Ascending aorta (tissue), 2 donors: Measurements from ENCODE around the gene TMTC4. TPM values are rescaled to one million over a fixed set of nuclear protein-coding genes. Genes with fewer than 3 reads are reported as not detected.

Experiments
- DNase-seq, 2 donors: peaks; one replicate each; pipeline ENCODE4 v3.0.0-alpha.2; 2019; ENCODE audit warnings: low spot score in 2 of 2
- H3K27ac ChIP-seq, 2 donors: fragments of 200-600 bp; sonication (generic); one replicate each; pipeline ENCODE4 v1.5.1; 2016 to 2017; ENCODE audit warnings: mild to moderate bottlenecking in 1 of 2
- H3K27me3 ChIP-seq: fragments of 200-600 bp; sonication (generic); one replicate; pipeline ENCODE4 v1.5.1; 2017
- H3K36me3 ChIP-seq, 2 donors: fragments of 200-600 bp; sonication (generic); one replicate each; pipeline ENCODE4 v1.5.1; 2016
- H3K4me1 ChIP-seq, 2 donors: fragments of 200-600 bp; sonication (generic); one replicate each; pipeline ENCODE4 v1.5.1; 2016 to 2017; ENCODE audit warnings: mild to moderate bottlenecking in 1 of 2
- H3K4me3 ChIP-seq, 2 donors: fragments of 200-600 bp; sonication (generic); one replicate each; pipeline ENCODE4 v1.5.1; 2016 to 2017; ENCODE audit warnings: mild to moderate bottlenecking in 1 of 2
- H3K9me3 ChIP-seq, 2 donors: fragments of 200-600 bp; sonication (generic); one replicate each; pipeline ENCODE4 v1.5.1; 2016
- intact Hi-C: fragments of 100-400 bp; cut with DNase I; formaldehyde crosslinking; loops from one replicate; pipeline ENCODE4 v1.15.1; 2023
- total RNA-seq: library from RNA; depleted of rRNA; stranded (reverse); fragments of >200 nt; gene quantifications from one replicate; pipeline ENCODE4 v1.1.0, GENCODE V29; 2016
- TF ChIP-seq, protein P1 (sequence below), 3 experiments: fragments of 200-600 bp in 2 of 3; fragments of 450-650 bp in 1 of 3; sonication (generic) in 2 of 3; IDR thresholded peaks; one replicate each; pipeline ENCODE4 v1.5.1; 2016 to 2019; ENCODE audit warnings: antibody characterized with exemption in 3 of 3, mild to moderate bottlenecking in 1 of 3, moderate library complexity in 1 of 3

TMTC4 gene
- total RNA-seq, 1 donor from 2014 or later = 11.5 TPM

DNA sequence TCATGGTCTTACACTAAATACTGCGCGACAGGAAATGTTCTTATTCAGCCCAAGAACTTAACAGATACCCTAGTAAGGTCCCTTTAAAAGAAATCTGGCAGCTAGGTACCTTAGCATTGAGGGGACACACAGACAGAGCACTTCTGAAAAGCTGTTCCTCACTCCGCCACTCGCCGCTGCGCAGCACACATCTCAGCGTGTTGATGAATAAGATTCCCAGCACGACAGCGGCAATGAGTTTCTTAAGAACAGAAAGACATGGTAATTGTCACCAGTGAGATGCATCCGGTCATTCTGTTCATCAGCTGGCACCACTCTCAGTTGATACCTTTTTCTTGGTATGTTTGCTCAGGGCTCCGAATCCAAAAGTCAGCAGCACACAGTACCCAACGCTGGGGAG, 39.9 kb downstream of the TMTC4 start:
- no peak for DNase-seq
- Histone ChIP-seq H3K9me3 (no peaks in the 10 kb centered on the region), H3K4me1 (no peaks in the 10 kb centered on the region), H3K4me3 (no peak overlapping the region), H3K36me3 (peaks cover 17 to 41% of the 10 kb centered on the region in 2 donors), H3K27me3 (no peaks in the 10 kb centered on the region), H3K27ac (no peak overlapping the region)
- TF ChIP-seq, protein P1, sequence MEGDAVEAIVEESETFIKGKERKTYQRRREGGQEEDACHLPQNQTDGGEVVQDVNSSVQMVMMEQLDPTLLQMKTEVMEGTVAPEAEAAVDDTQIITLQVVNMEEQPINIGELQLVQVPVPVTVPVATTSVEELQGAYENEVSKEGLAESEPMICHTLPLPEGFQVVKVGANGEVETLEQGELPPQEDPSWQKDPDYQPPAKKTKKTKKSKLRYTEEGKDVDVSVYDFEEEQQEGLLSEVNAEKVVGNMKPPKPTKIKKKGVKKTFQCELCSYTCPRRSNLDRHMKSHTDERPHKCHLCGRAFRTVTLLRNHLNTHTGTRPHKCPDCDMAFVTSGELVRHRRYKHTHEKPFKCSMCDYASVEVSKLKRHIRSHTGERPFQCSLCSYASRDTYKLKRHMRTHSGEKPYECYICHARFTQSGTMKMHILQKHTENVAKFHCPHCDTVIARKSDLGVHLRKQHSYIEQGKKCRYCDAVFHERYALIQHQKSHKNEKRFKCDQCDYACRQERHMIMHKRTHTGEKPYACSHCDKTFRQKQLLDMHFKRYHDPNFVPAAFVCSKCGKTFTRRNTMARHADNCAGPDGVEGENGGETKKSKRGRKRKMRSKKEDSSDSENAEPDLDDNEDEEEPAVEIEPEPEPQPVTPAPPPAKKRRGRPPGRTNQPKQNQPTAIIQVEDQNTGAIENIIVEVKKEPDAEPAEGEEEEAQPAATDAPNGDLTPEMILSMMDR (IDR thresholded peaks at IDR 0.05) = no peak
- intact Hi-C loops = no loop called here

GRCh38 chr13:100633461-100633860, 41.1 kb downstream of the TMTC4 start:
- Histone ChIP-seq H3K36me3 (peaks cover 20 to 37% of the 10 kb centered on the region in 2 donors), H3K4me3 (no peak overlapping the region), H3K9me3 (no peaks in the 10 kb centered on the region), H3K4me1 (no peaks in the 10 kb centered on the region), H3K27ac (no peak overlapping the region), H3K27me3 (no peaks in the 10 kb centered on the region)
- intact Hi-C loops = no loop called here
- no peak for DNase-seq
- TF ChIP-seq, protein P1 (IDR thresholded peaks at IDR 0.05) = no peak

- TF ChIP-seq, protein P1 (IDR thresholded peaks at IDR 0.05) = no peak
- H3K9me3 ChIP-seq = no peaks in the 10 kb centered on the region
- peaks cover 12 to 40% of the 10 kb centered on the region in 2 donors for H3K36me3 ChIP-seq
- intact Hi-C loops = no loop called here
- no peak overlapping the region for H3K4me3 ChIP-seq
- no peaks in the 10 kb centered on the region for H3K4me1 ChIP-seq
- no peak for DNase-seq
- no peak overlapping the region for H3K27ac ChIP-seq
- H3K27me3 ChIP-seq = no peaks in the 10 kb centered on the region
These were observed 44.0 kb downstream of the TMTC4 start for GRCh38 chr13:100630555-100630954.

GRCh38 chr13:100627120-100627519, 47.5 kb downstream of the TMTC4 start:
- Histone ChIP-seq H3K4me3 (no peak overlapping the region), H3K27ac (no peak overlapping the region), H3K27me3 (no peaks in the 10 kb centered on the region), H3K36me3 (peaks cover 5 to 47% of the 10 kb centered on the region in 2 donors), H3K4me1 (no peaks in the 10 kb centered on the region), H3K9me3 (no peaks in the 10 kb centered on the region)
- DNase-seq = no peak
- intact Hi-C loops = no loop called here
- TF ChIP-seq, protein P1 (IDR thresholded peaks at IDR 0.05) = no peak

DNA sequence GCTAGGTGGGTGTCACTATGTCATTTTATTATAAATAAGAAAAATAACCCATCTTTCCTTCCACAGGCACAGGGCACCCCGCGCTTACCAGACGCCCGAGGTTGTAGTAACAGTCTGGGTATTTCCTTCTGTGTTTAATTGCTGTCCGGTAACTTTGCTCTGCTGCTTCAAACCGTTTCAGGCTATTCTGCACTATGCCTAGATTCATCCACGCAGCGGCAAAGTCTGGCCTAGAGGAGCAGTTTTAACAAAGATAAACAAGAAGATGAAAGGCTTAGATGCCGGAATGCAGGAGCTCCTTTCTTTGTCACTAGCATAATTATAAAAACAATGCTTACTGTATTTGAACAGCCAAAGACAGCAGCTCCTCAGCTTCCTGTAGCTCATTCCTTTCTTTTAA, 49.1 kb downstream of the TMTC4 start:
- Histone ChIP-seq H3K4me3 (no peak overlapping the region), H3K9me3 (no peaks in the 10 kb centered on the region), H3K4me1 (no peaks in the 10 kb centered on the region), H3K36me3 (peaks cover 5 to 53% of the 10 kb centered on the region in 2 donors), H3K27me3 (no peaks in the 10 kb centered on the region), H3K27ac (no peak overlapping the region)
- intact Hi-C loops = no loop called here
- TF ChIP-seq, protein P1 (IDR thresholded peaks at IDR 0.05) = no peak
- no peak for DNase-seq

- Histone ChIP-seq H3K4me3 (no peak overlapping the region), H3K36me3 (peaks cover 0 to 29% of the 10 kb centered on the region in 2 donors), H3K27me3 (no peaks in the 10 kb centered on the region), H3K27ac (no peak overlapping the region), H3K4me1 (no peaks in the 10 kb centered on the region), H3K9me3 (no peaks in the 10 kb centered on the region)
- intact Hi-C loops = no loop called here
- TF ChIP-seq, protein P1 (IDR thresholded peaks at IDR 0.05) = no peak
- no peak for DNase-seq
These were observed 53.8 kb downstream of the TMTC4 start for GRCh38 chr13:100620792-100621191.
